KMS-11 (cell line): ENCODE measurements around the gene HSPB3.

Source experiments
- H2AFZ ChIP-seq: fragments of 200-600 bp; sonication (generic); 2 replicates; pipeline ENCODE4 v1.6.1; 2016; ENCODE audit warnings: antibody characterized with exemption, mixed run types, low read depth
- H3K27ac ChIP-seq: fragments of 200-600 bp; sonication (generic); 2 replicates; pipeline ENCODE4 v1.6.1; 2016; ENCODE audit warnings: mild to moderate bottlenecking, mixed run types
- H3K27me3 ChIP-seq: fragments of 200-600 bp; sonication (generic); 2 replicates; pipeline ENCODE4 v1.6.1; 2017; ENCODE audit warnings: mild to moderate bottlenecking, low read depth, mixed run types, moderate library complexity; ENCODE audit not compliant: insufficient read depth
- H3K36me3 ChIP-seq: fragments of 200-600 bp; sonication (generic); 2 replicates; pipeline ENCODE4 v1.6.1; 2017; ENCODE audit warnings: mild to moderate bottlenecking, mixed run types; ENCODE audit not compliant: insufficient read depth
- H3K4me1 ChIP-seq: fragments of 200-600 bp; sonication (generic); 2 replicates; pipeline ENCODE4 v1.6.1; 2016; ENCODE audit warnings: mild to moderate bottlenecking, low read depth, mixed run types; ENCODE audit not compliant: poor library complexity, severe bottlenecking
- H3K4me2 ChIP-seq: fragments of 200-600 bp; sonication (generic); 2 replicates; pipeline ENCODE4 v1.7.0; 2016; ENCODE audit warnings: mild to moderate bottlenecking, mixed run types
- H3K4me3 ChIP-seq: fragments of 200-600 bp; sonication (generic); IDR thresholded peaks from 2 replicates; pipeline ENCODE4 v1.6.1; 2017; ENCODE audit warnings: low read depth, low read length, mixed read lengths; ENCODE audit not compliant: insufficient read depth
- H3K79me2 ChIP-seq: fragments of 200-600 bp; sonication (generic); 2 replicates; pipeline ENCODE4 v1.6.1; 2016; ENCODE audit warnings: low read depth, mixed run types; ENCODE audit not compliant: insufficient read depth
- H3K9ac ChIP-seq: fragments of 200-600 bp; sonication (generic); 2 replicates; pipeline ENCODE4 v1.6.1; 2016; ENCODE audit warnings: mild to moderate bottlenecking, mixed run types
- H4K20me1 ChIP-seq: fragments of 200-600 bp; sonication (generic); 2 replicates; pipeline ENCODE4 v1.6.1; 2016; ENCODE audit warnings: mild to moderate bottlenecking, mixed run types; ENCODE audit not compliant: insufficient read depth
- TF ChIP-seq, protein P1 (sequence below): fragments of 200-600 bp; sonication (generic); conservative IDR thresholded peaks from 2 replicates; pipeline ENCODE4 v1.6.1; 2017; ENCODE audit warnings: low read depth, mild to moderate bottlenecking, antibody characterized with exemption, low read length, moderate library complexity, mixed read lengths

The HSPB3 gene, protein sequence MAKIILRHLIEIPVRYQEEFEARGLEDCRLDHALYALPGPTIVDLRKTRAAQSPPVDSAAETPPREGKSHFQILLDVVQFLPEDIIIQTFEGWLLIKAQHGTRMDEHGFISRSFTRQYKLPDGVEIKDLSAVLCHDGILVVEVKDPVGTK

DNA sequence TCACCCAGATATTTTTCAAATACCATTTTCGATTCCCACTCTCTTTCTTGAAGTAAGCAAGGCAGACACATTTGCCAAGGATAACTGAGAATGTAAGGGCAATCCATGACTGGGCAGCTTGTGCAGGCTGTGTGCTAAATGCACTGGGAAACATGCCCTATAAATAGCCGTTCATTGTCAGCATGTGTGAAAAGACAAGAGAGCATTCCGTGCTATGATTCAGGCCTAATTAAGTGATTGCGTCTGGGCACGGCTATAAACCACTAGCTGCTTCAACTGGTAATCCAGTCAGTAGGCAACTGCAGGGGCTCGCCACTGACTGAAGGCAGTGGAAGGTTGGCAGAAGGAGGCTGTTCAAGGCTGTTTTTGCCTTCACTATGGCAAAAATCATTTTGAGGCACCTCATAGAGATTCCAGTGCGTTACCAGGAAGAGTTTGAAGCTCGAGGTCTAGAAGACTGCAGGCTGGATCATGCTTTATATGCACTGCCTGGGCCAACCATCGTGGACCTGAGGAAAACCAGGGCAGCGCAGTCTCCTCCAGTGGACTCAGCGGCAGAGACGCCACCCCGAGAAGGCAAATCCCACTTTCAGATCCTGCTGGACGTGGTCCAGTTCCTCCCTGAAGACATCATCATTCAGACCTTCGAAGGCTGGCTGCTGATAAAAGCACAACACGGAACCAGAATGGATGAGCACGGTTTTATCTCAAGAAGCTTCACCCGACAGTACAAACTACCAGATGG is at the start of gene HSPB3:
TSS of gene HSPB3 (plus strand) at position 287 of the 745 bp plus-strand sequence. CDS start at position 378, 91 bp downstream.
- Histone ChIP-seq H3K4me2 (no peak within 1 kb of the TSS), H3K27ac (no peak within 1 kb of the TSS), H2AFZ (no peak within 1 kb of the TSS), H4K20me1 (no peaks in the 10 kb centered on the region), H3K4me3 (no peak within 1 kb of the TSS), H3K27me3 (no peaks in the 10 kb centered on the region), H3K4me1 (no peaks in the 10 kb centered on the region), H3K9ac (no peak within 1 kb of the TSS), H3K79me2 (no peaks in the 10 kb centered on the region), H3K36me3 (no peaks in the 10 kb centered on the region)
- TF ChIP-seq, protein P1, sequence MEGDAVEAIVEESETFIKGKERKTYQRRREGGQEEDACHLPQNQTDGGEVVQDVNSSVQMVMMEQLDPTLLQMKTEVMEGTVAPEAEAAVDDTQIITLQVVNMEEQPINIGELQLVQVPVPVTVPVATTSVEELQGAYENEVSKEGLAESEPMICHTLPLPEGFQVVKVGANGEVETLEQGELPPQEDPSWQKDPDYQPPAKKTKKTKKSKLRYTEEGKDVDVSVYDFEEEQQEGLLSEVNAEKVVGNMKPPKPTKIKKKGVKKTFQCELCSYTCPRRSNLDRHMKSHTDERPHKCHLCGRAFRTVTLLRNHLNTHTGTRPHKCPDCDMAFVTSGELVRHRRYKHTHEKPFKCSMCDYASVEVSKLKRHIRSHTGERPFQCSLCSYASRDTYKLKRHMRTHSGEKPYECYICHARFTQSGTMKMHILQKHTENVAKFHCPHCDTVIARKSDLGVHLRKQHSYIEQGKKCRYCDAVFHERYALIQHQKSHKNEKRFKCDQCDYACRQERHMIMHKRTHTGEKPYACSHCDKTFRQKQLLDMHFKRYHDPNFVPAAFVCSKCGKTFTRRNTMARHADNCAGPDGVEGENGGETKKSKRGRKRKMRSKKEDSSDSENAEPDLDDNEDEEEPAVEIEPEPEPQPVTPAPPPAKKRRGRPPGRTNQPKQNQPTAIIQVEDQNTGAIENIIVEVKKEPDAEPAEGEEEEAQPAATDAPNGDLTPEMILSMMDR: no peak

DNA sequence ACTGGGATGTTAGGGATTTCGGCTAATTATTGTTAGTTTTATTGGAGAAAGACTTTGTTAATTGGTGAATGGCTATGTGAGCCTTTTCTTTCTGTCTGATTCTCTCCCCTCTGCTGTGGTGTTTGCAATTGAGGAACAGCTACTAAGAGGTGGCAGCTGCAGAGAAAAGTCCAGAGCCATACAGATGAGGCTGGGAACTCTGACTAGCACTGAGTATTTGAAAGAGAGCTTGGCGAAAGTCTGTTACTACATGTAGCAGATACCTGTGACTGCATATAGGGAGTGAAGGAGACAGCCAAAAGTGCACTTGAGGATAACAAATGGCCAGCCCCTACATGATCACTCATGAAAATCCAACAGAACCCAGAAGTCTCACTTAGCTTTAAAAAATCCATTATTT is 44.3 kb upstream of the HSPB3 start:
- Histone ChIP-seq H2AFZ (no peak overlapping the region), H3K4me2 (no peak overlapping the region), H3K4me3 (no peak overlapping the region), H3K27ac (no peak overlapping the region), H3K4me1 (peaks cover 6% of the 10 kb centered on the region), H3K9ac (no peak overlapping the region), H3K79me2 (no peaks in the 10 kb centered on the region), H3K36me3 (no peaks in the 10 kb centered on the region), H4K20me1 (no peaks in the 10 kb centered on the region), H3K27me3 (no peaks in the 10 kb centered on the region)
- TF ChIP-seq, protein P1: no peak

DNA sequence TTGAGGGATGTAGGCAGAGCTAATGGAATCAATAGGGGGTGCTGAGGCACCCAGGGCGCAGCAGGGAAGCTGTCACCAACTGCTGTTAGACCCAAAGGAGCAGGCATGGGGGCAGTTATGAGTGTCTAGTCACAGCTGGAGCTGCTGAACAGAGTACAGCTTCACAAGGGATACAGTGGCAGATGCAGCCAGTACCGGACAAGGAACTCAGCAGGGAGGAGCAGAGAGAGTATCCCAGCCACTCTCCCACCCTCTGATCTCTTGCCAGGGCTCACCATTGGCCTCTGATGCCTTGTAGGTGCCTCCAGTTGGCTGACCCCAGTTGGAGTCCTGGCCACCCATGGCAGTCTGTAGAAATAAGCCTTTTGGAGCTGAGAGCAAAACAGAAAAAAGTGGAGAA is 42.6 kb upstream of the HSPB3 start:
- Histone ChIP-seq H3K36me3 (no peaks in the 10 kb centered on the region), H2AFZ (no peak overlapping the region), H3K27me3 (no peaks in the 10 kb centered on the region)

DNA sequence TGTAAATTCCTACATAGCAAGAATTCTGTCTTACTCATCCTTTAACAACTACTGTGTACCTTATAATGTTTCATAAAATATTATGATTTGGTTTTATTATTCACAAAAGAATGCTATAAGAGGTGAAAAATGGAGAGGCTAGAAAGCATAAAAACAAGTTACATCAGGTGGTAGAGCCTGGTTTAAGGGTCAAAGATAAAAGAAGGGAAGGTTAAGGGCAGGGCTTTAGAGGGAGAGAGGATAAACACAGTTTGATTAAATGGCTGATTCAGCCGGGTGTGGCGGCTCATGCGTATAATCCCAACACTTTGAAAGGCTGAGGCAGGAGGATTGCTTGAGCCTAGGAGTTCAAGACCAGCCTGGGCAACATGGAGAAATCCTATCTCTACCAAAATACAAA is 40.4 kb upstream of the HSPB3 start:
- Histone ChIP-seq H3K27ac (no peak overlapping the region), H4K20me1 (no peaks in the 10 kb centered on the region), H3K9ac (no peak overlapping the region), H3K36me3 (no peaks in the 10 kb centered on the region), H3K4me1 (peaks cover 13% of the 10 kb centered on the region), H3K27me3 (no peaks in the 10 kb centered on the region), H3K79me2 (no peaks in the 10 kb centered on the region), H3K4me2 (no peak overlapping the region), H2AFZ (no peak overlapping the region), H3K4me3 (no peak overlapping the region)
- TF ChIP-seq, protein P1: no peak

More for the DNA sequence above, 42.6 kb upstream of the HSPB3 start:
- TF ChIP-seq, protein P1: no peak
- H3K79me2 ChIP-seq: no peaks in the 10 kb centered on the region
- no peak overlapping the region for H3K9ac ChIP-seq
- H3K4me1 ChIP-seq: peaks cover 13% of the 10 kb centered on the region
- no peak overlapping the region for H3K27ac ChIP-seq
- no peak overlapping the region for H3K4me2 ChIP-seq
- no peak overlapping the region for H3K4me3 ChIP-seq
- no peaks in the 10 kb centered on the region for H4K20me1 ChIP-seq
